Upper lobe of right lung (tissue), 1 donor: ENCODE data around the gene PTPN5. TPM values are rescaled to one million over a fixed set of nuclear protein-coding genes. Genes with fewer than 3 reads are reported as not detected.

ENCODE experiments used
- ATAC-seq: fragments of 200-7000 bp; cut with Tn5 transposase; one replicate; pipeline ENCODE4 v1.9.1; 2020; ENCODE audit warnings: mild to moderate bottlenecking, moderate library complexity
- DNase-seq: peaks from one replicate; pipeline ENCODE4 v3.0.0-alpha.2; 2020
- H3K27ac ChIP-seq: fragments of 200-600 bp; one replicate; pipeline ENCODE4 v1.8.0; 2022
- H3K27me3 ChIP-seq: fragments of 200-600 bp; one replicate; pipeline ENCODE4 v1.8.0; 2022; ENCODE audit warnings: mild to moderate bottlenecking
- H3K36me3 ChIP-seq: fragments of 200-600 bp; one replicate; pipeline ENCODE4 v1.8.0; 2022
- H3K4me1 ChIP-seq: fragments of 200-600 bp; one replicate; pipeline ENCODE4 v1.8.0; 2022
- H3K4me3 ChIP-seq: fragments of 200-600 bp; one replicate; pipeline ENCODE4 v1.8.0; 2022; ENCODE audit warnings: mild to moderate bottlenecking
- H3K9me3 ChIP-seq: fragments of 200-600 bp; one replicate; pipeline ENCODE4 v1.8.0; 2022
- intact Hi-C: fragments of 100-400 bp; cut with DNase I; formaldehyde crosslinking; loops from one replicate; pipeline ENCODE4 v1.11.0; 2022
- total RNA-seq: library from RNA; stranded (reverse); fragmentation: NEBNext Ultra II Directional; extraction: Animal tissue kit (Norgen Biotek cat#: 25700); gene quantifications from one replicate; pipeline ENCODE4 v1.2.1, GENCODE V29; 2021
- TF ChIP-seq, protein P1 (sequence below): fragments of 200-600 bp; IDR thresholded peaks from one replicate; pipeline ENCODE4 v1.8.0; 2022; ENCODE audit warnings: antibody characterized with exemption
- donor health status: DM: no; HTN: yes; CAD: no; lungs with severe emphysema.

Gene PTPN5
- total RNA-seq, 1 donor from 2014 or later: 0.81 TPM

DNA sequence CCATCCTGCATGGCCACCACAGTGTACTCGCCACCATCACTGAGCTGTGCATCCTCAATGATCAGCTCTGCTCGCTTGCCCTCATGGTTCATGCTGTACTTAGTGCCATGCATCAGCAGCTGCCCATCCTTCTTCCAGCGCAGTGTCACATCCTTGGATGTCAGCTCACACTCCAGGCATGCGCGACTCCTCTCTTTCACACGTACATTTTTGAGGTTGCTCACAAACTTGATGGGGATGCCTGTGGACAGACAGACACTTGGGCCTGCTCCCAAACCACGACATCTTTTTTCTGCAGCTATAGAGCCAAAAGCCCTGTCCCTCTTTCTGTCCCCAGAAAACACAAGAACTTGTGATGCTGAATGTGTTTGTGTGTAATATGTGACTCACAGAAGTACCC, 76.1 kb downstream of the PTPN5 start:
- no peaks in the 10 kb centered on the region for H3K9me3 ChIP-seq
- no peak overlapping the region for H3K4me3 ChIP-seq
- no peaks in the 10 kb centered on the region for H3K36me3 ChIP-seq
- intact Hi-C loops: no loop called here
- no peak for ATAC-seq
- peaks cover 2% of the 10 kb centered on the region for H3K4me1 ChIP-seq
- DNase-seq: no peak
- no peak overlapping the region for H3K27ac ChIP-seq
- TF ChIP-seq, protein P1, sequence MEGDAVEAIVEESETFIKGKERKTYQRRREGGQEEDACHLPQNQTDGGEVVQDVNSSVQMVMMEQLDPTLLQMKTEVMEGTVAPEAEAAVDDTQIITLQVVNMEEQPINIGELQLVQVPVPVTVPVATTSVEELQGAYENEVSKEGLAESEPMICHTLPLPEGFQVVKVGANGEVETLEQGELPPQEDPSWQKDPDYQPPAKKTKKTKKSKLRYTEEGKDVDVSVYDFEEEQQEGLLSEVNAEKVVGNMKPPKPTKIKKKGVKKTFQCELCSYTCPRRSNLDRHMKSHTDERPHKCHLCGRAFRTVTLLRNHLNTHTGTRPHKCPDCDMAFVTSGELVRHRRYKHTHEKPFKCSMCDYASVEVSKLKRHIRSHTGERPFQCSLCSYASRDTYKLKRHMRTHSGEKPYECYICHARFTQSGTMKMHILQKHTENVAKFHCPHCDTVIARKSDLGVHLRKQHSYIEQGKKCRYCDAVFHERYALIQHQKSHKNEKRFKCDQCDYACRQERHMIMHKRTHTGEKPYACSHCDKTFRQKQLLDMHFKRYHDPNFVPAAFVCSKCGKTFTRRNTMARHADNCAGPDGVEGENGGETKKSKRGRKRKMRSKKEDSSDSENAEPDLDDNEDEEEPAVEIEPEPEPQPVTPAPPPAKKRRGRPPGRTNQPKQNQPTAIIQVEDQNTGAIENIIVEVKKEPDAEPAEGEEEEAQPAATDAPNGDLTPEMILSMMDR: no peak
- H3K27me3 ChIP-seq: no peaks in the 10 kb centered on the region

GRCh38 chr11:18714443-18714780, 77.2 kb downstream of the PTPN5 start:
- intact Hi-C loops: no loop called here
- Histone ChIP-seq H3K4me1 (no peaks in the 10 kb centered on the region), H3K36me3 (no peaks in the 10 kb centered on the region), H3K4me3 (no peak overlapping the region), H3K27me3 (no peaks in the 10 kb centered on the region), H3K27ac (no peak overlapping the region), H3K9me3 (no peaks in the 10 kb centered on the region)
- no peak for ATAC-seq
- no peak for DNase-seq
- TF ChIP-seq, protein P1: no peak

GRCh38 chr11:18713646-18714442, 77.8 kb downstream of the PTPN5 start:
- H3K36me3 ChIP-seq: no peaks in the 10 kb centered on the region
- ATAC-seq: peak; percentile 6
- no peak for DNase-seq
- H3K27ac ChIP-seq: no peak overlapping the region
- TF ChIP-seq, protein P1: no peak
- H3K4me3 ChIP-seq: no peak overlapping the region
- no peaks in the 10 kb centered on the region for H3K4me1 ChIP-seq
- intact Hi-C loops: no loop called here
- no peaks in the 10 kb centered on the region for H3K9me3 ChIP-seq
- H3K27me3 ChIP-seq: no peaks in the 10 kb centered on the region

- TF ChIP-seq, protein P1: no peak
- H3K36me3 ChIP-seq: no peaks in the 10 kb centered on the region
- H3K27ac ChIP-seq: no peak overlapping the region
- no peak overlapping the region for H3K4me3 ChIP-seq
- H3K9me3 ChIP-seq: no peaks in the 10 kb centered on the region
- DNase-seq (no peak), ATAC-seq (no peak)
- peaks cover 3% of the 10 kb centered on the region for H3K4me1 ChIP-seq
- intact Hi-C loops: no loop called here
- no peaks in the 10 kb centered on the region for H3K27me3 ChIP-seq
Observed at GRCh38 chr11:18710545-18710944, 81.1 kb downstream of the PTPN5 start.

DNA sequence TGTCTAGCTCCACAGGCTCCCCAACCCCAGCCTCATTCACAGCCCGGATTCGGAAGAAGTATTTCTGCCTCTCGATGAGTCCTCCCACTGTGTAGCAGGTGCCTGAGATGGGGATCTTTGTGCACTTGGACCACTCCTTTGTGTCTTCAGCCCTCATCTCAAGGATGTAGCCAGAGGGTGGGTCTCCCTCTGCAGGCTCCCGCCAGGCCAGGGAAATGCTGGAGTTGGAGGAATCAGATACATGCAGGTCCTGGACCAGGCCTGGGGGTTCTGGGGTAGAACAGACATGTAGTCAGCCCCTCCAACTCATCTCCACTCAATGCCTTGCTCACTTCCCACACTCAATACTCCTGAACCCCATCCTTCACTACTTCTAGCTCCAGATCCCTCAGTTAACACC, 82.2 kb downstream of the PTPN5 start:
- H3K27me3 ChIP-seq: no peaks in the 10 kb centered on the region
- no peak overlapping the region for H3K27ac ChIP-seq
- H3K4me3 ChIP-seq: no peak overlapping the region
- no peaks in the 10 kb centered on the region for H3K9me3 ChIP-seq
- H3K4me1 ChIP-seq: peaks cover 13% of the 10 kb centered on the region
- intact Hi-C loops: no loop called here
- TF ChIP-seq, protein P1: no peak
- no peak for DNase-seq
- H3K36me3 ChIP-seq: no peaks in the 10 kb centered on the region
- no peak for ATAC-seq
